ENCODE measurements around the gene CD38. TPM values are rescaled to one million over a fixed set of nuclear protein-coding genes. Genes with fewer than 3 reads are reported as not detected.

CD38 gene
- total and polyA plus RNA-seq, 4 donors, result 0.20 to 9.3 (median 4.3) TPM

Other genes with a start within 250 kb of the CD38 start
- gene FBXL5, start 123.0 kb upstream of the CD38 start, total RNA-seq, result 10 to 100 TPM; 69.3 to 81.1 TPM
- 10 to 100 TPM; 71.6 to 77.9 TPM for gene FBXL5, start 123.0 kb upstream of the CD38 start, polyA plus RNA-seq
- 10 to 100 TPM; 23.0 to 35.6 TPM for gene FAM200B, start 96.5 kb upstream of the CD38 start, total RNA-seq
- gene FAM200B, start 96.5 kb upstream of the CD38 start, polyA plus RNA-seq, result 100 to 1,000 TPM in 1 of 2 donors, 10 to 100 TPM in 1; 42.2 to 116 TPM
- 10 to 100 TPM in 1 of 2 donors, 1 to 10 TPM in 1; 9.3 to 13.7 TPM for gene BST1, start 75.3 kb upstream of the CD38 start, total RNA-seq
- gene BST1, start 75.3 kb upstream of the CD38 start, polyA plus RNA-seq, result 10 to 100 TPM in 1 of 2 donors, 1 to 10 TPM in 1; 4.6 to 18.5 TPM
- gene FGFBP1, start 160.4 kb downstream of the CD38 start, total RNA-seq, result not detected
- under 1 TPM in 1 of 2 donors, not detected in 1; 0.20 TPM for gene FGFBP1, start 160.4 kb downstream of the CD38 start, polyA plus RNA-seq
- gene FGFBP2, start 184.8 kb downstream of the CD38 start, total RNA-seq, result 1 to 10 TPM in 1 of 2 donors, under 1 TPM in 1; 0.84 to 1.6 TPM
- gene FGFBP2, start 184.8 kb downstream of the CD38 start, polyA plus RNA-seq, result not detected